H9 (cell line): ENCODE measurements around the gene ASIC1. TPM values are rescaled to one million over a fixed set of nuclear protein-coding genes. Genes with fewer than 3 reads are reported as not detected.
A peak's percentile ranks its signal among the peaks of the same experiment; 100 is the strongest.
"Not testable (repeated sequence)": the region's sequence is repeated elsewhere in the genome, so short reads cannot be mapped to it uniquely, and the experiment has no call there.

Experiments
- DNase-seq: peaks from one replicate; pipeline ENCODE4 v3.0.0-alpha.2; 2017
- H2AFZ ChIP-seq: one replicate; pipeline ENCODE4 v1.6.1; 2013; ENCODE audit warnings: mild to moderate bottlenecking, low read length, control low read depth, moderate library complexity
- H2AK5ac ChIP-seq: 2 replicates; pipeline ENCODE4 v1.6.1; 2013; ENCODE audit warnings: low read length, control low read depth, mixed read lengths; ENCODE audit not compliant: insufficient read length
- H2BK120ac ChIP-seq: one replicate; pipeline ENCODE4 v1.6.1; 2013; ENCODE audit warnings: low read depth, mild to moderate bottlenecking, low read length, control low read depth, inconsistent platforms; ENCODE audit not compliant: poor library complexity, severe bottlenecking
- H2BK12ac ChIP-seq: 2 replicates; pipeline ENCODE4 v1.6.1; 2013; ENCODE audit warnings: low read length, control low read depth, mixed read lengths, low read depth; ENCODE audit not compliant: insufficient read length
- H2BK15ac ChIP-seq: 2 replicates; pipeline ENCODE4 v1.6.1; 2013; ENCODE audit warnings: low read depth, low read length, control low read depth
- H2BK20ac ChIP-seq: one replicate; pipeline ENCODE4 v1.6.1; 2013; ENCODE audit warnings: low read depth, mild to moderate bottlenecking, low read length, control low read depth, inconsistent platforms; ENCODE audit not compliant: poor library complexity, severe bottlenecking
- H2BK5ac ChIP-seq: 2 replicates; pipeline ENCODE4 v1.6.1; 2013; ENCODE audit warnings: low read length, control low read depth, mixed read lengths; ENCODE audit not compliant: insufficient read length
- H3K14ac ChIP-seq: 2 replicates; pipeline ENCODE4 v1.6.1; 2013; ENCODE audit warnings: low read length, control low read depth; ENCODE audit not compliant: insufficient read depth
- H3K18ac ChIP-seq: 2 replicates; pipeline ENCODE4 v1.6.1; 2013; ENCODE audit warnings: low read depth, mild to moderate bottlenecking, mixed read lengths, low read length, control low read depth; ENCODE audit not compliant: insufficient read length
- H3K23ac ChIP-seq: 2 replicates; pipeline ENCODE4 v1.6.1; 2013; ENCODE audit warnings: low read length, control low read depth, mixed read lengths, low read depth; ENCODE audit not compliant: insufficient read length
- H3K23me2 ChIP-seq: 2 replicates; pipeline ENCODE4 v1.6.1; 2013; ENCODE audit warnings: low read depth, mild to moderate bottlenecking, mixed read lengths, low read length, control low read depth; ENCODE audit not compliant: insufficient read length, poor library complexity, severe bottlenecking
- H3K27ac ChIP-seq: 2 replicates; pipeline ENCODE4 v1.5.1; 2013; ENCODE audit warnings: low read length, control low read depth, mixed read lengths, low read depth; ENCODE audit not compliant: insufficient read length
- H3K27me3 ChIP-seq: 2 replicates; pipeline ENCODE4 v1.6.1; 2013; ENCODE audit warnings: low read length, control low read depth, inconsistent platforms; ENCODE audit not compliant: insufficient read depth
- H3K4ac ChIP-seq: 2 replicates; pipeline ENCODE4 v1.6.1; 2013; ENCODE audit warnings: low read depth, mild to moderate bottlenecking, control low read depth, inconsistent platforms, low read length, moderate library complexity
- H3K4me1 ChIP-seq: 2 replicates; pipeline ENCODE4 v1.6.1; 2013; ENCODE audit warnings: low read length, control low read depth, inconsistent platforms; ENCODE audit not compliant: insufficient read depth
- H3K4me2 ChIP-seq: 2 replicates; pipeline ENCODE4 v1.6.1; 2013; ENCODE audit warnings: low read length, control low read depth, mixed read lengths; ENCODE audit not compliant: insufficient read length, insufficient read depth
- H3K56ac ChIP-seq: 2 replicates; pipeline ENCODE4 v1.6.1; 2013; ENCODE audit warnings: low read depth, mild to moderate bottlenecking, mixed read lengths, low read length, control low read depth; ENCODE audit not compliant: insufficient read length
- H3K79me1 ChIP-seq: 2 replicates; pipeline ENCODE4 v1.6.1; 2013; ENCODE audit warnings: low read depth, mild to moderate bottlenecking, moderate library complexity, low read length, control low read depth, inconsistent platforms; ENCODE audit not compliant: insufficient read depth, poor library complexity, severe bottlenecking
- H3K79me2 ChIP-seq: 2 replicates; pipeline ENCODE4 v1.6.1; 2013; ENCODE audit warnings: low read length, control low read depth, inconsistent platforms; ENCODE audit not compliant: insufficient read depth
- H3K9ac ChIP-seq: 2 replicates; pipeline ENCODE4 v1.6.1; 2013; ENCODE audit warnings: low read length, control low read depth, mixed read lengths; ENCODE audit not compliant: insufficient read length; ENCODE audit errors: extremely low read depth
- H3K9me3 ChIP-seq: one replicate; pipeline ENCODE4 v1.6.1; 2013; ENCODE audit warnings: low read depth, low read length, inconsistent platforms; ENCODE audit not compliant: control insufficient read depth
- H3T11ph ChIP-seq: one replicate; pipeline ENCODE4 v1.6.1; 2013; ENCODE audit warnings: mild to moderate bottlenecking, low read length, control low read depth, inconsistent platforms
- H4K20me1 ChIP-seq: one replicate; pipeline ENCODE4 v1.6.1; 2013; ENCODE audit not compliant: control insufficient read depth, insufficient read length, insufficient read depth
- H4K5ac ChIP-seq: 2 replicates; pipeline ENCODE4 v1.6.1; 2013; ENCODE audit warnings: low read depth, mild to moderate bottlenecking, mixed read lengths, low read length, control low read depth; ENCODE audit not compliant: insufficient read length
- H4K8ac ChIP-seq: replicated peaks from 2 replicates; pipeline ENCODE4 v1.6.1; 2013; ENCODE audit warnings: low read length, control low read depth, mixed read lengths, low read depth; ENCODE audit not compliant: insufficient read length
- H4K91ac ChIP-seq: 2 replicates; pipeline ENCODE4 v1.6.1; 2013; ENCODE audit warnings: low read depth, mild to moderate bottlenecking, moderate library complexity, mixed read lengths, low read length, control low read depth; ENCODE audit not compliant: insufficient read length
- H3K27ac Mint-ChIP-seq, 3 experiments: 2 replicates in 2 of 3; 3 replicates in 1 of 3; pipeline ENCODE4 v1.8.0; 2020 to 2021; ENCODE audit warnings: mixed read lengths in 3 of 3, mild to moderate bottlenecking in 1 of 3, moderate library complexity in 1 of 3
- H3K27me3 Mint-ChIP-seq: 2 replicates; pipeline ENCODE4 v1.8.0; 2021; ENCODE audit warnings: low read depth, mild to moderate bottlenecking, moderate library complexity, mixed read lengths
- H3K36me3 Mint-ChIP-seq, 3 experiments: 2 replicates in 2 of 3; 3 replicates in 1 of 3; pipeline ENCODE4 v1.8.0; 2020 to 2021; ENCODE audit warnings: low read depth in 3 of 3, mixed read lengths in 3 of 3; ENCODE audit not compliant: insufficient read depth in 1 of 3
- H3K4me1 Mint-ChIP-seq, 2 experiments: 2 replicates each; pipeline ENCODE4 v1.8.0; 2020; ENCODE audit warnings: mixed read lengths in 2 of 2
- H3K4me3 Mint-ChIP-seq, 2 experiments: 2 replicates in 1 of 2; 3 replicates in 1 of 2; pipeline ENCODE4 v1.8.0; 2020 to 2021; ENCODE audit warnings: mild to moderate bottlenecking in 2 of 2, mixed read lengths in 2 of 2, moderate library complexity in 1 of 2
- H3K9me3 Mint-ChIP-seq, 2 experiments: 2 replicates in 1 of 2; 3 replicates in 1 of 2; pipeline ENCODE4 v1.8.0; 2020; ENCODE audit warnings: mild to moderate bottlenecking in 2 of 2, mixed read lengths in 2 of 2, moderate library complexity in 1 of 2
- CTCF ChIP-seq: fragments of 200-600 bp; sonication (generic); conservative IDR thresholded peaks from 3 replicates; pipeline ENCODE4 v1.8.0; 2021; ENCODE audit warnings: antibody characterized with exemption, mild to moderate bottlenecking
- WGBS: extraction: QIAGEN DNeasy Blood & Tissue Kit; methylation state at CpG from one replicate; pipeline ENCODE4 v1.1.7; 2013; ENCODE audit warnings: missing lambda C conversion rate, low lambda C conversion rate, mixed read lengths; ENCODE audit not compliant: insufficient read length; ENCODE audit errors: extremely low coverage; 5-methylcytosine and 5-hydroxymethylcytosine counted together
- total RNA-seq: library from RNA; stranded (reverse); gene quantifications from 2 replicates; pipeline ENCODE4 v1.2.1, GENCODE V29; 2021

ASIC1 gene
- total RNA-seq, 1 experiment from 2014 or later: 3.9 TPM

GRCh38 chr12:50083301-50083700 is 25.9 kb downstream of the ASIC1 start:
- no peak overlapping the region for H3K4me2 ChIP-seq
- H3K27ac Mint-ChIP-seq: peak overlapping the region in 2 of 3 experiments; percentile 24 to 71; a peak in 4 of 7 replicates
- WGBS: no CpG with 5 or more reads among the region's 1 CpG

GRCh38 chr12:50084409-50084774 is 27.0 kb downstream of the ASIC1 start:
- not testable (repeated sequence) for H3K27me3 ChIP-seq, H3K4me1 ChIP-seq, H2BK15ac ChIP-seq, H3K14ac ChIP-seq, H2BK5ac ChIP-seq, H4K91ac ChIP-seq, H2BK20ac ChIP-seq, DNase-seq, H3K23ac ChIP-seq, H3K79me2 ChIP-seq, H3K56ac ChIP-seq, H4K20me1 ChIP-seq, H3K9me3 Mint-ChIP-seq, H3K4ac ChIP-seq, H3K23me2 ChIP-seq, H3K9me3 ChIP-seq, H2BK12ac ChIP-seq, H3K18ac ChIP-seq, H4K5ac ChIP-seq, H2BK120ac ChIP-seq, H4K8ac ChIP-seq, H2AK5ac ChIP-seq, H3T11ph ChIP-seq, H3K79me1 ChIP-seq, H2AFZ ChIP-seq
- Histone ChIP-seq H3K9ac (peak overlapping the region; percentile 26), H3K4me2 (peak overlapping the region; percentile 54), H3K27ac (peak overlapping the region; percentile 4)
- Mint-ChIP-seq H3K27ac (peak overlapping the region; percentile 88 to 95 (median 92); a peak in 6 of 7 replicates), H3K4me3 (peak overlapping the region; percentile 90 to 95), H3K36me3 (peaks cover 28 to 36% (median 33%) of the 10 kb centered on the region in 3 experiments), H3K4me1 (peaks cover 11 to 23% of the 10 kb centered on the region in 2 experiments), H3K27me3 (peaks cover 20% of the 10 kb centered on the region)
- no CpG with 5 or more reads among the region's 7 CpGs for WGBS

More at GRCh38 chr12:50083301-50083700, 25.9 kb downstream of the ASIC1 start:
- peaks cover 20% of the 10 kb centered on the region for H3K27me3 Mint-ChIP-seq
- no peak overlapping the region for H3K14ac ChIP-seq
- H3K23ac ChIP-seq: no peak overlapping the region
- peaks cover 11 to 23% of the 10 kb centered on the region in 2 experiments for H3K4me1 Mint-ChIP-seq
- H2BK20ac ChIP-seq: no peak overlapping the region
- H3K4me3 Mint-ChIP-seq: peak overlapping the region; percentile 46 to 70
- no peaks in the 10 kb centered on the region for H3K9me3 ChIP-seq
- H3K36me3 Mint-ChIP-seq: peaks cover 20 to 26% (median 22%) of the 10 kb centered on the region in 3 experiments
- no peak for DNase-seq
- no peak overlapping the region for H3T11ph ChIP-seq
- H3K18ac ChIP-seq: no peak overlapping the region
- no peak overlapping the region for H4K8ac ChIP-seq
- H2BK12ac ChIP-seq: no peak overlapping the region
- no peak overlapping the region for H4K91ac ChIP-seq
- no peaks in the 10 kb centered on the region for H4K20me1 ChIP-seq
- H2BK120ac ChIP-seq: no peak overlapping the region
- H3K23me2 ChIP-seq: no peaks in the 10 kb centered on the region
- H3K79me1 ChIP-seq: no peaks in the 10 kb centered on the region
- H3K4ac ChIP-seq: no peak overlapping the region
- H3K9me3 Mint-ChIP-seq: no peaks in the 10 kb centered on the region
- H2AFZ ChIP-seq: no peak overlapping the region
- H3K4me1 ChIP-seq: no peaks in the 10 kb centered on the region
- H3K27me3 ChIP-seq: no peaks in the 10 kb centered on the region
- H3K9ac ChIP-seq: no peak overlapping the region
- no peaks in the 10 kb centered on the region for H3K79me2 ChIP-seq
- H4K5ac ChIP-seq: no peak overlapping the region
- H3K56ac ChIP-seq: no peak overlapping the region
- no peak overlapping the region for H3K27ac ChIP-seq
- TF ChIP-seq CTCF: no peak
- no peak overlapping the region for H2BK5ac ChIP-seq
- no peak overlapping the region for H2BK15ac ChIP-seq
- no peak overlapping the region for H2AK5ac ChIP-seq
